ENCODE results near the gene DLG2.

Gene DLG2

DNA sequence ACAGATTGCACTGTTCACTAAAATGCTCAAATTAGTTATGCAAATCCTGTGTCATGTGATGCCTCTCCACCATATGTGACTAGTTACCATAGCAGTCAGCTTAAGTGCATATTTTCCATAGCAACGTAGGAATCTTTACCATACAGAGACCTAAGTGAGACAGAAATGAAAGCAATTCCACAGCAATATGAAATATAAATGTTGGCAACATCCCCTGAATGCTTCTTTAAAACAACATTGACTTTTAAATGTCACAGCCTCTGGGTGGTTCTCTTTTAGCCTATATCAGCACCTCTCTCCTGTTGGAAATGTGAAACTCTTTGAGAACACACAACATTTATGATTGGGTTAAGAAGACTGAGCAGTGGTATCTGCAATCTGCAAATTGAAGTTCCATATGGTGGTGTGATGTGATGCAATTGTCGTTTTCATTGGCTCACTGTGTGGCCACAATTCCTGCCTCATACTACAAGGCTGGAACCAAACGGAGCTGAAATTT, 814.6 kb downstream of the DLG2 start:
- TF ChIP-seq, protein P1, sequence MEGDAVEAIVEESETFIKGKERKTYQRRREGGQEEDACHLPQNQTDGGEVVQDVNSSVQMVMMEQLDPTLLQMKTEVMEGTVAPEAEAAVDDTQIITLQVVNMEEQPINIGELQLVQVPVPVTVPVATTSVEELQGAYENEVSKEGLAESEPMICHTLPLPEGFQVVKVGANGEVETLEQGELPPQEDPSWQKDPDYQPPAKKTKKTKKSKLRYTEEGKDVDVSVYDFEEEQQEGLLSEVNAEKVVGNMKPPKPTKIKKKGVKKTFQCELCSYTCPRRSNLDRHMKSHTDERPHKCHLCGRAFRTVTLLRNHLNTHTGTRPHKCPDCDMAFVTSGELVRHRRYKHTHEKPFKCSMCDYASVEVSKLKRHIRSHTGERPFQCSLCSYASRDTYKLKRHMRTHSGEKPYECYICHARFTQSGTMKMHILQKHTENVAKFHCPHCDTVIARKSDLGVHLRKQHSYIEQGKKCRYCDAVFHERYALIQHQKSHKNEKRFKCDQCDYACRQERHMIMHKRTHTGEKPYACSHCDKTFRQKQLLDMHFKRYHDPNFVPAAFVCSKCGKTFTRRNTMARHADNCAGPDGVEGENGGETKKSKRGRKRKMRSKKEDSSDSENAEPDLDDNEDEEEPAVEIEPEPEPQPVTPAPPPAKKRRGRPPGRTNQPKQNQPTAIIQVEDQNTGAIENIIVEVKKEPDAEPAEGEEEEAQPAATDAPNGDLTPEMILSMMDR (IDR thresholded peaks at IDR 0.05; ENCODE audit: low read depth, low read length): no peak
- DNase-seq (ENCODE audit: extremely low read depth, low read depth): no peak

DNA sequence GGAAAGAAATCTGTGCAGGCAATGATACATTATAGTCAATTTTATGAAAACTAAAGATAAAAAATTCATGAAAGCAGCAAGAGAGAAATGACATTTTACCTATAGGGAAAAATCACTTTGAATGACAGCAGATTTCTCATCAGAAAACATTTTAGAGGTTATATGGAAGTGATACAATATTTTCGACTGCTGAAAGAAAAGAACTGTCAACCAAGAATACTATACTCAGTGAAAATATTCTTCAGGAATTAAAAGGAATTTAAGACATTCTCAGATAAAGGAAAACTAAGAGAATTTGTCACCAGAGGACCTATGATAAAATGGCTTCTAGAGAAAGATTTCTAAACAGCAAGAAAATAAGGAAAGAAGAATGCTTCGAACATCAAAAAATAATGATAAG, 820.8 kb downstream of the DLG2 start:
- TF ChIP-seq, protein P1 (IDR thresholded peaks at IDR 0.05; ENCODE audit: low read depth, low read length): no peak
- no peak for DNase-seq (ENCODE audit: extremely low read depth, low read depth)

DNA sequence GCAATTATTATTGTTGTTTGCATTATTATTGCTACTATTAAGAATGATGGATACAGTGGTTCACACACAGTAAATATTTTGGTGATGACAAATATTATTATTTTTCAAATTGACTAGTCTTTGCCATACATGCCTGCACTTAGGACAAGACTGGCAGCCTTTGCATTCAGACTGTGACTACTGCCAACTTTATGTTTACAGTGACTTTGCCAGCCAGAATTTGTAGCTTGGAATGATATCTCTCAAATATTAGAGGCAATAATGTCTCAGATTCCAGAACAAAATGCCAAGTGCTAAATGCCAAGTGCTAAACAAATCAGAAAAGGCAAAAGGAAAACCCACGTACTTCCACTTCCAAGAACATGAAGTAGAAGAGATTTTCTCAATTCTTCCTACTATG, 823.1 kb downstream of the DLG2 start:
- TF ChIP-seq, protein P1 (IDR thresholded peaks at IDR 0.05; ENCODE audit: low read depth, low read length): no peak
- no peak for DNase-seq (ENCODE audit: extremely low read depth, low read depth)

DNA sequence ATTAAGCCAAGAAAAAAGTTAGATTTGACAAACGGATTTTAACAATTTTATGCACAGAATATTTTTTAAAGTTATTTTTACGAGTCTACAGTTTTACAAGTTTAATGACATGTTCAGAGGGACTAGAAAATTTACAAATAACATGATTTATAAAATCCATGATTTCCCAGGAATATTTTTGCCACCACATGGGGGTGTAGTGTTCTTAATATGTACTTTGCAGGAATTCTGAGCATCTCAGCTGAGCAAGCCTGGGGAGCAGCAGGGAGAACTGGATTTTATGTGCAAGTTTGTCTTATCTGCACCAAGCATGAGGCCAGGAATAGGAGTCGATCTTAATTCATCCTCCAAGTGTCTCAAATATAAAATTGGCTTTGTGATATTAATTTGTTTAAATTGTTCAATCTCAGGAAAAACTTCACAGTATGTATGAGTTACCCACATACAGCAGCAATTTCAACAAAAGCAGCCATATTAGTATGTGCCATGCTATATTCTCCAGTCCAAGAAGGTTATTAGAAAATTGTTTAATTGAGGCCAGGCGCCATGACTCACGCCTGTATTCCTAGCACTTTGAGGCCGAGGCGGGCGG, 826.3 kb downstream of the DLG2 start:
- TF ChIP-seq, protein P1 (IDR thresholded peaks at IDR 0.05; ENCODE audit: low read depth, low read length): peak; percentile 55
- DNase-seq (ENCODE audit: extremely low read depth, low read depth): peak; percentile 37

GRCh38 chr11:84799112-84799511, 828.0 kb downstream of the DLG2 start:
- DNase-seq (ENCODE audit: extremely low read depth, low read depth): no peak
- TF ChIP-seq, protein P1 (IDR thresholded peaks at IDR 0.05; ENCODE audit: low read depth, low read length): no peak

- TF ChIP-seq, protein P1 (IDR thresholded peaks at IDR 0.05; ENCODE audit: low read depth, low read length): no peak
- DNase-seq (ENCODE audit: extremely low read depth, low read depth): no peak
These were observed 831.4 kb downstream of the DLG2 start for GRCh38 chr11:84795698-84796097.

DNA sequence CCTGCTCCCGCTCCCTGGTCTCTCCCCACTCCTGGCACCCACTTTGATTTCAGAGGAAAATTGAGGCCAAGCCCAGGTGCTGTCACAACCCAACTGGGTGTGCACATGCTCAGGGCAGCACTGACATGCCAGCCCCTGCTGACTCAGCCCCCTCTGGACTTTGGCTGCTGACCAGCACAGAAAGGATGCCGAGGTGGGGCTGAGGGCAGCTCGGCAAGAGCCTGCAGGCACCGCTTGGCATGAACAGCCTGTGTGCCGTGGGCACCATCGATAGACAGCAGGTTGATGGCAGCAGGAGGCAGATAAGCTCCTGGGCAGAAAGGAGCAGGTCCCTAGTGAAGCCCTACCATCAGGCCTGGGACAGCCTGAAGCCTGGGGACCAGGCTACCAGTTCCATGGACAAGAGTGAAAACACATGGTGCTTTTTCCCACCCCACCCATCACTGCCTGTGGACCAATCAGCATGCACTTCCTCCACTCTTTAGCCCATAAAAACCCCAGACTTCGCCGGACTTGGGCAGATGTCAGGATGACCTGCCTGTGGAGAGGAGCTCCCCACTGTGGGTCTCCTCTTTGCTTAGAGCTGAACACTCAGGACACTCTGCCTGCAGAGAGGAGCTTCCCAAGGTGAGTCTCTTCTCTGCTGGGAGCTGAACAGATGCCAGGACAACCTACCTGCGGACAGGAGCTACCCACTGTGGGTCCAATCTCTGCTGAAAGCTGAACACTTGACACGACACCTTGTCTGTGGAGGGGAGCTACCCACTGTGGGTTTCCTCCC, 832.3 kb downstream of the DLG2 start:
- TF ChIP-seq, protein P1 (IDR thresholded peaks at IDR 0.05; ENCODE audit: low read depth, low read length): no peak
- no peak for DNase-seq (ENCODE audit: extremely low read depth, low read depth)
